Stimulated activated naive B cell treated with anti-CD40 and anti-IgM and Interleukin-4, amounts not matched to agents 10 μg/mL and 1 μg/mL and 100 μg/mL, for 72 hours (primary cell): ENCODE results near the gene LRP2BP.

Experiments used
- ATAC-seq, 2 donors: fragments of 150-1000 bp; cut with Tn5 transposase; replicated peaks; 2 replicates each; pipeline ENCODE4 v1.10.0; 2021; ENCODE audit warnings: moderate library complexity in 1 of 2
- DNase-seq: peaks from one replicate; pipeline ENCODE4 v3.0.0; 2021
- H3K27ac Mint-ChIP-seq: one replicate; pipeline ENCODE4 v1.8.0; 2022; ENCODE audit warnings: mild to moderate bottlenecking, mixed read lengths
- H3K27me3 Mint-ChIP-seq, 2 donors: one replicate each; pipeline ENCODE4 v1.8.0; 2022; ENCODE audit warnings: mixed read lengths in 2 of 2
- H3K36me3 Mint-ChIP-seq, 2 donors: one replicate each; pipeline ENCODE4 v1.8.0; 2022; ENCODE audit warnings: mixed read lengths in 2 of 2, mild to moderate bottlenecking in 1 of 2
- H3K4me1 Mint-ChIP-seq, 2 donors: one replicate each; pipeline ENCODE4 v1.8.0; 2022; ENCODE audit warnings: mixed read lengths in 2 of 2, mild to moderate bottlenecking in 1 of 2
- H3K4me3 Mint-ChIP-seq, 2 donors: one replicate each; pipeline ENCODE4 v1.8.0; 2022; ENCODE audit warnings: mild to moderate bottlenecking in 2 of 2, mixed read lengths in 2 of 2, moderate library complexity in 1 of 2
- H3K9me3 Mint-ChIP-seq, 2 donors: one replicate each; pipeline ENCODE4 v1.8.0; 2022; ENCODE audit warnings: mixed read lengths in 2 of 2, mild to moderate bottlenecking in 1 of 2

Gene LRP2BP

DNA sequence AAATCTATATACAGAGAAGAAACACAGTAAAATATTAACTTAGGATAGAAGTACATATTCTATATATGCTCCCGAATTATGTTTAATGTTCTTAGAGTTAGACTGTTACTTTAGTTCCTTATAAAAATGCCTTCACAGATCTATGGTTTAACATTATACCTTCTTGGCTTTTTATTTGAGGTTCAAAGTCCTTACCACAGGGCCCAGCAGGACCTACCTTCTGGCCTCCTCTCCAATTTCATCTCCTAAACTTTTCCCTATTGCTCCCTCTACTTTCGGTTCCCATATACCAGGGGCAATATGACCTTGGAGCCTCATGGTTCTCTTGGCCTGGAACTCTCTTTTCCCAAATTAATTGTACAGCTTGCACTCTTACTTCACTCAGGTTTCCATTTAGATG lies 12.7 kb upstream of the LRP2BP start:
- DNase-seq (no peak), ATAC-seq (no peak)
- peaks cover 0 to 2% of the 10 kb centered on the region in 2 donors for H3K9me3 Mint-ChIP-seq
- no peak overlapping the region for H3K27ac Mint-ChIP-seq
- no peaks in the 10 kb centered on the region for H3K27me3 Mint-ChIP-seq
- no peak overlapping the region for H3K4me3 Mint-ChIP-seq
- peaks cover 20 to 30% of the 10 kb centered on the region in 2 donors for H3K36me3 Mint-ChIP-seq
- H3K4me1 Mint-ChIP-seq = peaks cover 0 to 2% of the 10 kb centered on the region in 2 donors

DNA sequence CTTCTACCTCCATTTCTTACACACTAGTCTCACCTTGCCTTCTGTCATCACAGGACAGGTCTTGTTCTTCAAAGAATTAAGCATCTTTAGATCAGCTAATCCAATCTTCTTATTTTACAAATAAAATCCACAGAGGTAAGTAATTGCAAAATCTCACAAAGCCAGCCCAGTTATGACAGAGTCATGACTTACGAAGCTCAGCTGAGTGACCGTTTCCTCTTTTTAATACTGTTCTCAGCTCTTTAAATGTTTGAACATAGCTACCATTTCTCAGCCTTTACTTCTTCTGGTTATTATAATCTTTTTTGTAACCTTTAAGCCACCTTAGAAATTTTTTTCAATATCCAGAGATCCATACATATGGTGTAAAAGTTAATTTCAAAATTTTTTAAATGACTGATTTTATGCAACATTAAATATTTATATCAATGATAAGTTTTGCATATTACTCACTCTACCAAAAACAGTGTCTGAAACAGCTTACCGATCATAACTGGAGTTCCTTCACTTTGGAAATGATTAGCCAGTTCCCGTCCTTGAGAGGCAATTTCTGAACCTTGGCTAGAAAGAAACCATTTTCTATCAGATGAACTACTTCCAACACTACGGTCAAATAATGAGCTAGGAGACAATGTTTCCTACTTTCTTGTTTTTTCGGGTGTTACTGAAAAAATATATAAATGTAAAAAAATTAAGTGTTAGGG lies 9.7 kb upstream of the LRP2BP start:
- Mint-ChIP-seq H3K9me3 (peaks cover 0 to 2% of the 10 kb centered on the region in 2 donors), H3K27me3 (no peaks in the 10 kb centered on the region), H3K27ac (no peak overlapping the region), H3K36me3 (peaks cover 22 to 40% of the 10 kb centered on the region in 2 donors), H3K4me1 (peaks cover 0 to 2% of the 10 kb centered on the region in 2 donors), H3K4me3 (no peak overlapping the region)
- DNase-seq = no peak
- peak in 1 of 2 donors; percentile 68 for ATAC-seq

DNA sequence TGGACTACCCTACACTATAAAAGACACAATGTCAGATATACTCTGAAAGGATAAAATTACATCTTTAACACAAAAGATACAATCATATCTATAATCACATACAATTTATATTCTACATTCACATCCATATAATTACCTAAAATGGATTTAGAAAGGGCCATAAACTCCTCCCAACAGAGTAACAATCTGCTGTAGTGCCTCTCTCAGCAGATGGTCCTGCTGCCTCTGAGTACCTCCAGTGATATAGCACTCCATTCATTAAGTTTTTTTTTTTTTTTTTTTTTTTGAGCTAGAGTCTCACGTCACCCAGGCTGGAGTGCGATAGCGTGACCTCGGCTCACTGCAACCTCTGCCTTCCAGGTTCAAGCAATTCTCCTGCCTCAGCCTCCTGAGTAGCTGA lies 8.3 kb upstream of the LRP2BP start:
- H3K27me3 Mint-ChIP-seq = no peaks in the 10 kb centered on the region

GRCh38 chr4:185399466-185399865 lies 3.7 kb upstream of the LRP2BP start:
- Mint-ChIP-seq H3K4me1 (peaks cover 7 to 27% of the 10 kb centered on the region in 2 donors), H3K27ac (no peak overlapping the region), H3K36me3 (peaks cover 8 to 20% of the 10 kb centered on the region in 2 donors), H3K27me3 (no peaks in the 10 kb centered on the region), H3K9me3 (no peaks in the 10 kb centered on the region), H3K4me3 (no peak overlapping the region)
- ATAC-seq = no peak
- DNase-seq = no peak

More for the DNA sequence above, 8.3 kb upstream of the LRP2BP start:
- Mint-ChIP-seq H3K27ac (no peak overlapping the region), H3K9me3 (no peaks in the 10 kb centered on the region), H3K4me3 (no peak overlapping the region), H3K36me3 (peaks cover 18 to 34% of the 10 kb centered on the region in 2 donors), H3K4me1 (peaks cover under 1 to 2% of the 10 kb centered on the region in 2 donors)
- ATAC-seq (no peak), DNase-seq (no peak)

GRCh38 chr4:185398618-185399017 lies 2.9 kb upstream of the LRP2BP start:
- Mint-ChIP-seq H3K4me1 (peaks cover 12 to 35% of the 10 kb centered on the region in 2 donors), H3K36me3 (peaks cover 7 to 22% of the 10 kb centered on the region in 2 donors), H3K9me3 (no peaks in the 10 kb centered on the region), H3K27ac (no peak overlapping the region), H3K4me3 (no peak overlapping the region), H3K27me3 (no peaks in the 10 kb centered on the region)
- no peak for ATAC-seq
- DNase-seq = no peak

DNA sequence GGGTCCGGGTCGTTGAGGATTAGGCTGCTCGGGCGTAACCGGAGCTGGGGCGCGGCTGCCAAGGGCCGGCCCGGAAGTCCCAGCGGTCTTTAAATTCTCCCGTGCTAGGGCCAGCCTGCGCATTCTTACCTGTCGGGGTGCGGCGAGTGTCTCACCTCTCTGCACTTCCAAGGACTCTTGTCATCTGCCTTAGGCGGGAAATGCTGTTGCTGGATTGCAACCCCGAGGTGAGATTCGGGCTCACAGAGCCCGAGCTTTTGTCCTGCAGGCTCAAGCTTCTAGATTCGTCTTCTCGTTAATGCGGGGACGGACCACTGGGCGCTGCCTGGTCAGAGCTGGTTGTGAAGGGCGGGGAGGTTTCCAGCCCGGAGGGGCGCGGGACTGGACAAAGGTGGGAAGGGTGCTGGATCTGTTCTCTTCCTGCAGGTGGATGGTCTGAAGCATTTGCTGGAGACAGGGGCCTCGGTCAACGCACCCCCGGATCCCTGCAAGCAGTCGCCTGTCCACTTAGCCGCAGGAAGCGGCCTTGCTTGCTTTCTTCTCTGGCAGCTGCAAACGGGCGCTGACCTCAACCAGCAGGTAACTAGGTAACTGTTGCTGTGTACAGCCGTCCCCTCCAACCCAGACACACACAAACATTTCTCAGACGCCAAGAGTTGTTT lies 1.1 kb upstream of the LRP2BP start, which contains the start of gene ANKRD37:
Gene ANKRD37, plus strand, starts transcription at position 118 of the 662 bp plus-strand sequence. Its CDS starts 83 bp downstream, at position 201.
- H3K27ac Mint-ChIP-seq = peak within 1 kb of the TSS; percentile 97
- H3K4me1 Mint-ChIP-seq = peaks cover 16 to 42% of the 10 kb centered on the region in 2 donors
- no peak for ATAC-seq
- peak within 1 kb of the TSS; percentile 94 for H3K4me3 Mint-ChIP-seq
- no peaks in the 10 kb centered on the region for H3K27me3 Mint-ChIP-seq
- peaks cover 4 to 15% of the 10 kb centered on the region in 2 donors for H3K36me3 Mint-ChIP-seq
- DNase-seq = no peak
- no peaks in the 10 kb centered on the region for H3K9me3 Mint-ChIP-seq

DNA sequence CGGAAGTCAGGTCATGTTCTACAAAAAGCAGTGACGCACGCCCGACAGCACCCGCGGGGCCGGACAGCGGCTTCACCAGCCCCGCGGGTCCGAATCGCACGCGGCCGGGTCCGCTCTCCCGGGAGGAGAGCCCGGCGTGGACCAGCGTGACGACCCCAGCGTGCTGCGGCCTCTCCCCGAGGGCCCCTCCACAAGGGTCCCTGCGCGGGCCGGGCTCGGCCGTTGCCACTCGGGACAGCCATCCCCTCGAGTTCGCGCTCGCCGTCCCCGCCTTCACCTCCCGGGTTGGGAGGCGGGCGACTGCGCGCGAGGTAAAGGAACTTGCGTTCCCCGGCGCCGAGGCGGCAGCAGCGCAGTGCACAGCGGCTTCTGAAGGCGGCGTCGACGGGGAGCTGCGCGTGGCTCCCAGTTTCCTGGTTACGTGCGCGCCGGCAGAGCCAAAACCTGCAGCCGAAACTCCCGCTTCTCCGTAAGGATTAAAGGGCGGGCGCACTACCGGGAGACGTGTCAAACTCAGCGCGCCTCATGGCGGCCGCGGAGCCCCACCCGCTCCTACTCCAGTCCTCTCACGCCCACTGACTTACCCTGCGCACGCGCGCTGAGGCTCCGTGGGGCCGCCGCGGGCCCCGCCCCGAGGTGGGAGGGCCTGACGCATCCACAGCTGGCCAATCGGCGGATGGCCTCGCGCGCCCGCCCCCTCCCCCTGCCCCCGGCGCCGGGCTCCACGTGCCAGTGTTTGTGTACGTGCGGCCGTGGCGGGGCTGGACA lies 416 bp upstream of the LRP2BP start:
- H3K4me1 Mint-ChIP-seq = peaks cover 16 to 42% of the 10 kb centered on the region in 2 donors
- H3K9me3 Mint-ChIP-seq = no peaks in the 10 kb centered on the region
- peaks cover 4 to 15% of the 10 kb centered on the region in 2 donors for H3K36me3 Mint-ChIP-seq
- H3K27me3 Mint-ChIP-seq = no peaks in the 10 kb centered on the region
- ATAC-seq (peak; percentile 85 to 92), DNase-seq (peak; percentile 98)
- peak overlapping the region; percentile 97 for H3K27ac Mint-ChIP-seq
- peak overlapping the region; percentile 94 for H3K4me3 Mint-ChIP-seq

- ATAC-seq (no peak), DNase-seq (no peak)
- H3K27ac Mint-ChIP-seq = peak overlapping the region; percentile 1
- no peaks in the 10 kb centered on the region for H3K27me3 Mint-ChIP-seq
- peaks cover 16 to 42% of the 10 kb centered on the region in 2 donors for H3K4me1 Mint-ChIP-seq
- no peaks in the 10 kb centered on the region for H3K9me3 Mint-ChIP-seq
- peak overlapping the region; percentile 50 to 71 for H3K4me3 Mint-ChIP-seq
- H3K36me3 Mint-ChIP-seq = peaks cover 4 to 18% of the 10 kb centered on the region in 2 donors
These were observed 1.0 kb downstream of the LRP2BP start for GRCh38 chr4:185394568-185395237.

DNA sequence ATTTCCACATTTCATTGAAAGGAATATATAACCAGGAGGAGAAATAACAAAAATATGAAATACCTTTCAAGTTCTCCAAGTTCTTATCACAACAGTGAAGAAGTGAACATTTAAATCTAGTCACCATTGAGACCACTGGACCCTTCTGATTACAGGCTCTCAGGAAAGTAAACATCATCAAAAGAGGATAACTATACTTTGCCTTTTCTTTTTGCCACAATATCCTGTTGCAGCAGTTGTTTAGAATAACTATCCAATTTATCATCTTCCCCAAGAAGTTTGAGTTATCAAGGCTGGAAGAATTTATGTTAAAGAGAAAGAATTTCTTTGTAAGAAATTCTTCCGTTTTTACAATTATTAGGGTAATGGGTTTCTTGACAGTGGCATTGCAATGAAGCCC lies 3.6 kb downstream of the LRP2BP start:
- ATAC-seq (no peak), DNase-seq (no peak)
- Mint-ChIP-seq H3K27me3 (no peaks in the 10 kb centered on the region), H3K4me3 (no peak overlapping the region), H3K9me3 (no peaks in the 10 kb centered on the region), H3K36me3 (peaks cover 0 to 27% of the 10 kb centered on the region in 2 donors), H3K4me1 (peaks cover 15 to 29% of the 10 kb centered on the region in 2 donors), H3K27ac (peak overlapping the region; percentile 16)

- H3K4me1 Mint-ChIP-seq = peaks cover 14 to 22% of the 10 kb centered on the region in 2 donors
- no peak overlapping the region for H3K27ac Mint-ChIP-seq
- DNase-seq = no peak
- peaks cover 0 to 27% of the 10 kb centered on the region in 2 donors for H3K36me3 Mint-ChIP-seq
- no peak overlapping the region for H3K4me3 Mint-ChIP-seq
- H3K27me3 Mint-ChIP-seq = no peaks in the 10 kb centered on the region
- H3K9me3 Mint-ChIP-seq = no peaks in the 10 kb centered on the region
- no peak for ATAC-seq
These were observed 4.8 kb downstream of the LRP2BP start for GRCh38 chr4:185390941-185391340.

DNA sequence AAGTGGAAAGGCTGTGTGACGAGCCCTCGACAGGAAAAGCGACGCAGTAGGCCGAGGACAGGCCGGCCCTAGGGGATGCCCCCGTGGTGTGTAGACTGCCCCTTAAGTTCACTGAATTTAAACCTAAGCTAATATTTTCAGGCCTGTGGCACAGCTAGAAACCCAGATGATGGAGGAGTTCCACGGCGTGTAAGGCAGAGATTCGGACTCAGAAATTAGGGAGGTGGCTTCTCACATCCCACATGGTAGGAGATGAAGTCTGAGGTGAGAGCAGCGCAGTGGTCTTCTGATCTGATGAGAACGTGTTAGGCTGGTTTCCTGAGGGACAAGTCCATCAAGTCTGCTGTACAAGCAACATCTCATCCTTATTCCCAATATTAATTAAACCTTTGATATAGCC lies 7.8 kb downstream of the LRP2BP start:
- H3K36me3 Mint-ChIP-seq = peaks cover 0 to 28% of the 10 kb centered on the region in 2 donors
- H3K4me3 Mint-ChIP-seq = no peak overlapping the region
- H3K27ac Mint-ChIP-seq = no peak overlapping the region
- ATAC-seq = no peak
- H3K4me1 Mint-ChIP-seq = peaks cover 5 to 17% of the 10 kb centered on the region in 2 donors
- no peaks in the 10 kb centered on the region for H3K27me3 Mint-ChIP-seq
- H3K9me3 Mint-ChIP-seq = no peaks in the 10 kb centered on the region
- no peak for DNase-seq

DNA sequence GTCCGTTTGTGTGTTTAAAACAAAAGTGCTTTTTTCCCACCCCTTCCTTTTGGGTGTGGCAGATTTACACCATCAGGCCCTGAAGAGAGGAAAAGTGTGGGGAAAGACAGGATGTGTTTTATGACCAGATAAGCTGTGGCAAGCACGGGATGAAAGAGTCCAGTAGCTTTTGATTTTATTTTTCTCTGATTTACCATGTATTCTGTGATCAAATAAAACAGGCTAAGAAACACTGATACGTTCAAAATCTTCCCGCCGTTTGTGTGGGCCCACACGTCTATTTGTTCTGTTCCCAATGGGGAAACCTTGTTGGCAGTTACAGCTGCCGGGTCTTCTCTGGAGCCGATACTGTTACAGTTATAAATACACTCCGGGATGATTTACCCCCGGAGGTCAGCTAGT lies 10.8 kb downstream of the LRP2BP start:
- Mint-ChIP-seq H3K4me3 (peak overlapping the region in 1 of 2 donors; percentile 10), H3K27me3 (no peaks in the 10 kb centered on the region), H3K9me3 (peaks cover 6% of the 10 kb centered on the region in 2 donors), H3K27ac (peak overlapping the region; percentile 42), H3K4me1 (peaks cover 3 to 14% of the 10 kb centered on the region in 2 donors), H3K36me3 (peaks cover 12 to 35% of the 10 kb centered on the region in 2 donors)
- ATAC-seq = no peak
- no peak for DNase-seq

DNA sequence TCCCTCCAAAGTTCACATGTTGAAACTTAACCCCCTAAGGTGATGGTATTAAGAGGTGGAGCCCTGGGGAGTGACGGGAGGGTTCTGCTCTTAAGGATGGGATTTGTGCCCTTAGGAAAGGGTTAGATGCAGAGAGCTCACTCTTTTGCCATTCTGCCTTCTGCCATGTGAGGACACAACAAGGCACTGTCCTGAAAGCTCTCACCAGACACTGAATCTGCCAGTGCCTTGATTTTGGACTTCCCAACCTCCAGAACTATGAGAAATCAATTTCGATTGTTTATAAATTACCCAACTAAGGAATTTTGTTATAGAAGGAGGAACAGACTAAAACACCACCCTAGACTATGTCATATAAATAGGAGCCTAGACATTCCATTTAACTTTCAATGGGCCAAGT lies 11.7 kb downstream of the LRP2BP start:
- H3K27me3 Mint-ChIP-seq = no peaks in the 10 kb centered on the region
- ATAC-seq (no peak), DNase-seq (no peak)
- peak overlapping the region; percentile 42 for H3K27ac Mint-ChIP-seq
- H3K9me3 Mint-ChIP-seq = peaks cover 6% of the 10 kb centered on the region in 2 donors
- peaks cover 12 to 38% of the 10 kb centered on the region in 2 donors for H3K36me3 Mint-ChIP-seq
- H3K4me3 Mint-ChIP-seq = no peak overlapping the region
- H3K4me1 Mint-ChIP-seq = peaks cover 3 to 14% of the 10 kb centered on the region in 2 donors

- H3K4me3 Mint-ChIP-seq = no peak overlapping the region
- H3K27ac Mint-ChIP-seq = no peak overlapping the region
- peaks cover 6% of the 10 kb centered on the region in 2 donors for H3K9me3 Mint-ChIP-seq
- DNase-seq (no peak), ATAC-seq (no peak)
- H3K36me3 Mint-ChIP-seq = peaks cover 14 to 40% of the 10 kb centered on the region in 2 donors
- H3K27me3 Mint-ChIP-seq = no peaks in the 10 kb centered on the region
- peaks cover 3 to 14% of the 10 kb centered on the region in 2 donors for H3K4me1 Mint-ChIP-seq
These were observed 12.3 kb downstream of the LRP2BP start for GRCh38 chr4:185383451-185383850.
